NB4 (cell line): ENCODE data around the gene PSMA8.

Experiments used
- DNase-seq: peaks from one replicate; pipeline ENCODE4 v3.0.0; 2010; ENCODE audit warnings: low read depth
- H3K4me3 ChIP-seq: one replicate; pipeline ENCODE4 v1.5.1; 2011; ENCODE audit warnings: mild to moderate bottlenecking, low read depth, low read length, moderate library complexity
- MYC ChIP-seq: IDR thresholded peaks from 2 replicates; pipeline ENCODE4 v1.6.1; 2011; ENCODE audit warnings: low read depth, low read length
- POLR2A ChIP-seq: IDR thresholded peaks from 2 replicates; pipeline ENCODE4 v1.6.1; 2011; ENCODE audit warnings: mild to moderate bottlenecking; ENCODE audit not compliant: insufficient read length; ENCODE audit errors: extremely low read depth
- TF ChIP-seq, protein P1 (sequence below): IDR thresholded peaks from 2 replicates; pipeline ENCODE4 v1.6.1; 2011; ENCODE audit warnings: low read depth, low read length
- TF ChIP-seq, protein P2 (sequence below): IDR thresholded peaks from one replicate; pipeline ENCODE4 v1.5.1; 2012; ENCODE audit warnings: low read depth, low read length

Gene PSMA8

DNA sequence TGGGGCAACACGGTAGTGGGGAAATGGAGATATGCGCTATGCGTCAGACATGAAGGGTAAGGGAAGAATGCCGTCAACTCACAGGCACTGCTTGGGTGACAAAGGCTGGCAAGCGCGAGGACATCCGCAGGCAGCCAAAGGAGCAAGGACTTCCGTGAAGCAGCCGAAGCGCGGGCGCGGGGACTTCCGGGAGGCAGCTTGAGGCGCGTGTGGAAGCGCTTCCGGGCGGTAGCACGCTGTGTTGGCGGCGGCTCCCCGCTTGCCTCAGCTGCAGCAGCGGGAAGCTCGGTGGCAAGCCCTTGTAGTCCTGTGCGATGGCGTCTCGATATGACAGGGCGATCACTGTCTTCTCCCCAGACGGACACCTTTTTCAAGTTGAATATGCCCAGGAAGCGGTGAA lies at the start of gene PSMA8:
TSS of gene PSMA8 (plus strand) at position 218 of the 400 bp plus-strand sequence. CDS start at position 315, 97 bp downstream.
- DNase-seq, result no peak
- H3K4me3 ChIP-seq, result no peak within 1 kb of the TSS
- TF ChIP-seq MYC (no peak), POLR2A (no peak)
- TF ChIP-seq, protein P1, sequence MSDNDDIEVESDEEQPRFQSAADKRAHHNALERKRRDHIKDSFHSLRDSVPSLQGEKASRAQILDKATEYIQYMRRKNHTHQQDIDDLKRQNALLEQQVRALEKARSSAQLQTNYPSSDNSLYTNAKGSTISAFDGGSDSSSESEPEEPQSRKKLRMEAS, result no peak
- TF ChIP-seq, protein P2, sequence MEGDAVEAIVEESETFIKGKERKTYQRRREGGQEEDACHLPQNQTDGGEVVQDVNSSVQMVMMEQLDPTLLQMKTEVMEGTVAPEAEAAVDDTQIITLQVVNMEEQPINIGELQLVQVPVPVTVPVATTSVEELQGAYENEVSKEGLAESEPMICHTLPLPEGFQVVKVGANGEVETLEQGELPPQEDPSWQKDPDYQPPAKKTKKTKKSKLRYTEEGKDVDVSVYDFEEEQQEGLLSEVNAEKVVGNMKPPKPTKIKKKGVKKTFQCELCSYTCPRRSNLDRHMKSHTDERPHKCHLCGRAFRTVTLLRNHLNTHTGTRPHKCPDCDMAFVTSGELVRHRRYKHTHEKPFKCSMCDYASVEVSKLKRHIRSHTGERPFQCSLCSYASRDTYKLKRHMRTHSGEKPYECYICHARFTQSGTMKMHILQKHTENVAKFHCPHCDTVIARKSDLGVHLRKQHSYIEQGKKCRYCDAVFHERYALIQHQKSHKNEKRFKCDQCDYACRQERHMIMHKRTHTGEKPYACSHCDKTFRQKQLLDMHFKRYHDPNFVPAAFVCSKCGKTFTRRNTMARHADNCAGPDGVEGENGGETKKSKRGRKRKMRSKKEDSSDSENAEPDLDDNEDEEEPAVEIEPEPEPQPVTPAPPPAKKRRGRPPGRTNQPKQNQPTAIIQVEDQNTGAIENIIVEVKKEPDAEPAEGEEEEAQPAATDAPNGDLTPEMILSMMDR, result no peak

DNA sequence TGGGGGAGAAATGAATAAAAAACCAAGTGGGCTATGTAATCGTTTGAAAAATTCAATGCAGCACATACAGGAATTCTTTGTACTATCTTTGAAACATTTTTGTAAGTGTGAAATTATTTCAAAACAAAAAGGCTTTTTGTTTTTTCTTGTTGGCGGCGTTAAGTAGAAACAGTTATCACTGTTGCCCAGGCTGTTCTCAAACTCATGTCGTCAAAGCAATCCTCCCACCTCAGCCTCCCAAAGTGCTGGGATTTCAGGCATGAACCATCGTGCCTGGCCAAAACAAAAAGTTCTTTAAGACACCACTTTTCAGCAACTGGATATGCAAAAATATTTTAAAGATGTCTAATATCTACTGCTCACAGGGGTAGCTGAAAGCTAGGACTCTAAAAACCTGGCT lies 48.6 kb upstream of the PSMA8 start:
- TF ChIP-seq, protein P1, result no peak
- TF ChIP-seq, protein P2, result no peak
- TF ChIP-seq POLR2A (no peak), MYC (no peak)
- DNase-seq, result no peak
- H3K4me3 ChIP-seq, result peak overlapping the region; percentile 6

DNA sequence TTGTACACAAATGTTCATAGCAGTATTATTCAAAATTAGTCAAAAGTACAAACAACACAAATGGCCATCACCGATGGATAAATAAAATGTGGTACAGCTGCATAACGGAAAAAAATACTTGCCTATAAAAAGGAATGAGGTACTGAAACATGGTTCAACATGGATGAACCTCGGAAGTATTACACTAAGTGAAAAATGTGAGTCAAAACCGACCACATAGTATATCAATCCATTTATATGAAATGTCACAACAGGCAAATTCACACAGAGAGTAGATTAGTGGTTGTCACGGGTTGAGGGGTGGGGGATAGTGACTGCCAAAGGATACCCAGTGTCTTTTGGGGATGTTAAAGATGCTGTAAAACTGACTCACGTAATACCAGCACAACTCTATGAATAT lies 46.7 kb upstream of the PSMA8 start:
- TF ChIP-seq POLR2A (no peak), MYC (no peak)
- TF ChIP-seq, protein P1, result no peak
- TF ChIP-seq, protein P2, result no peak
- no peak overlapping the region for H3K4me3 ChIP-seq
- DNase-seq, result no peak

DNA sequence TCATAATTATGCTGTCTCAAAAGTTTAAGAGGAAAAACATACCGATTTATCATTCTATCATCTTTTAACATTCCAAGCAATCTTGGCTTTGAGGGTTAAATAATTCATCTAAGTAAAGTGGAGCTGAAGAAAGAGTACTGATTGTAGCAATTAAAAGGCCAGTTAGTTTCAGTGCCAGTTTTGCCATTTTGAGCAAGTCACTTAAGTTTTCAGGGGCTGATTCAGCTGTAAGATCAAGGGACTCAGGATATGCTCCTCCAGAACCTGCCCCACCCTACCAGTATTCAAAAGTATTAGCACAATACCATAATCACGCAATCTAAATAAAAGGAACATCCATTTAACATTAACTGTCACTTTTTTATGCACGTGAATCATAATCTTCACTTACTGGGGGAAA lies 45.2 kb upstream of the PSMA8 start:
- DNase-seq, result peak; percentile 26
- H3K4me3 ChIP-seq, result peak overlapping the region; percentile 92
- TF ChIP-seq POLR2A (no peak), MYC (no peak)
- TF ChIP-seq, protein P1, result no peak
- TF ChIP-seq, protein P2, result no peak

DNA sequence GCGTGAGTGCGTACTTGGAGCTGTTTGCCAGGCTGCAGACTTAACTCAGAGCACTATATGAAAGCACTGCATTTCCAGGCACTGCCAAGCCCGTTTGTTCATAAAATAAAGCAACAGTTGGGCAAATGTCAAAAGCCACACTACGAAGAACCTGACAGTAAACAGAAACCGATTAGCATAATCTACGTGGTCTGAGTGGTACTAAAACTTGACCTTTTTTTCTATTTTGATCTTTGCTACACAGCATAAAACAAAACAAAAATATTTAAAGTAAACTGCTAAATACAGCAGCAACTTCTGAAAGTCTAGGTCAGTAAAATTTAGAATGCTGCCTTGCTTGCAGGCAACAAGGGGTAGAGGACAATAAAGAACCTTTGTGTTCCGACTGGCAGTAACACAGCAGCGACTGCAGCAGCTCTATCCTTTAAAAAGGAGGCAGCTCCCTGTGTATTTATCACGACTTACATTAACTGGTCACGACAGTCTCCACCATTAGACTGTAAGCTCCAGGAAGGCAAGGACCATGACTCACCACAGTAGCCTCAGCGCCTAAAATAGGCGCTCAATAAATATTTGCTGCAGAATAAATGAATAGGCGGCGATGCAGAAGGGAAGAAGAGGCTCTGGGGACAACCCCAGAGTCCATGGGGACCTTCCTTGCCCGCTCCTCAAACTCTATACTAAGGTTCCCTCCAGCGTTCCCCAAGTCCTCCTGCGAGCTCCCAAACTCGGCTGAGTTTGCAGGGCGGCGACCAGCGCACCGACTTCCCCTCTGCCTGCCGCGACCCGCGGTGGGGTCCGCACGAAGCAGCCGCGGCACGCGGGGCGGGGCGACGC lies 44.2 kb upstream of the PSMA8 start:
- TF ChIP-seq, protein P2, result no peak
- TF ChIP-seq, protein P1, result peak; percentile 42; the same call in 1 of the 2 replicates
- TF ChIP-seq POLR2A (no peak), MYC (no peak)
- DNase-seq, result peak; percentile 34
- H3K4me3 ChIP-seq, result peak overlapping the region; percentile 92
